Mesenchymal stem cell (in vitro differentiated cells and primary cell): ENCODE data around the gene BNIP2.
A peak's percentile ranks its signal among the peaks of the same experiment; 100 is the strongest.

Experiments
- DNase-seq: peaks from one replicate; pipeline ENCODE4 v3.0.0-alpha.2; 2013
- H2AFZ ChIP-seq: one replicate; pipeline ENCODE4 v1.6.1; 2013; ENCODE audit warnings: low read depth, mild to moderate bottlenecking, control low read depth, inconsistent platforms, low read length, moderate library complexity
- H2AK5ac ChIP-seq: 2 replicates; pipeline ENCODE4 v1.6.1; 2013; ENCODE audit warnings: low read length, moderate library complexity, mild to moderate bottlenecking, inconsistent platforms; ENCODE audit not compliant: severe bottlenecking
- H2BK120ac ChIP-seq: one replicate; pipeline ENCODE4 v1.6.1; 2013; ENCODE audit warnings: low read depth, mild to moderate bottlenecking, inconsistent platforms, low read length, moderate library complexity
- H2BK12ac ChIP-seq, 2 experiments: one replicate each; pipeline ENCODE4 v1.6.1; 2013; ENCODE audit warnings: inconsistent platforms in 2 of 2, low read length in 2 of 2, mild to moderate bottlenecking in 2 of 2, moderate library complexity in 2 of 2, control low read depth in 1 of 2
- H2BK15ac ChIP-seq: one replicate; pipeline ENCODE4 v1.6.1; 2013; ENCODE audit warnings: mild to moderate bottlenecking, low read depth, inconsistent platforms; ENCODE audit not compliant: poor library complexity, severe bottlenecking
- H2BK5ac ChIP-seq: 2 replicates; pipeline ENCODE4 v1.6.1; 2013; ENCODE audit warnings: low read depth, mild to moderate bottlenecking, low read length, control low read depth, inconsistent platforms; ENCODE audit not compliant: poor library complexity, severe bottlenecking
- H3K14ac ChIP-seq, 2 experiments: one replicate each; pipeline ENCODE4 v1.6.1; 2013; ENCODE audit warnings: inconsistent platforms in 2 of 2, low read length in 2 of 2, control low read depth in 1 of 2, mild to moderate bottlenecking in 1 of 2, moderate library complexity in 1 of 2
- H3K18ac ChIP-seq, 2 experiments: one replicate each; pipeline ENCODE4 v1.6.1; 2013; ENCODE audit warnings: inconsistent platforms in 2 of 2, low read length in 2 of 2, control low read depth in 1 of 2, low read depth in 1 of 2, mild to moderate bottlenecking in 1 of 2
- H3K23ac ChIP-seq, 2 experiments: one replicate each; pipeline ENCODE4 v1.6.1; 2013; ENCODE audit warnings: inconsistent platforms in 2 of 2, low read length in 2 of 2, mild to moderate bottlenecking in 2 of 2, moderate library complexity in 2 of 2, control low read depth in 1 of 2
- H3K27ac ChIP-seq: 2 replicates; pipeline ENCODE4 v1.5.1; 2013; ENCODE audit warnings: mild to moderate bottlenecking, moderate library complexity, low read length, control low read depth, inconsistent platforms; ENCODE audit not compliant: poor library complexity, severe bottlenecking
- H3K27me3 ChIP-seq, 2 experiments: 2 replicates each; pipeline versions ENCODE4 v1.6.1 to v1.7.0; 2013; ENCODE audit warnings: low read length in 2 of 2, mild to moderate bottlenecking in 2 of 2, moderate library complexity in 2 of 2, control low read depth in 1 of 2, inconsistent platforms in 1 of 2; ENCODE audit not compliant: control insufficient read depth in 1 of 2, insufficient read depth in 1 of 2
- H3K36me3 ChIP-seq, 2 experiments: 2 replicates each; pipeline versions ENCODE4 v1.6.1 to v1.7.0; 2013; ENCODE audit warnings: low read length in 2 of 2, control low read depth in 1 of 2, inconsistent platforms in 1 of 2, low read depth in 1 of 2, mild to moderate bottlenecking in 1 of 2; ENCODE audit not compliant: insufficient read depth in 2 of 2, control insufficient read depth in 1 of 2
- H3K4ac ChIP-seq, 2 experiments: one replicate each; pipeline ENCODE4 v1.6.1; 2013; ENCODE audit warnings: inconsistent platforms in 2 of 2, low read length in 2 of 2, mild to moderate bottlenecking in 2 of 2, moderate library complexity in 2 of 2, control low read depth in 1 of 2, low read depth in 1 of 2
- H3K4me1 ChIP-seq: 2 replicates; pipeline ENCODE4 v1.6.1; 2013; ENCODE audit warnings: low read depth, low read length, control low read depth; ENCODE audit not compliant: control insufficient read depth, insufficient read depth
- H3K4me2 ChIP-seq: 2 replicates; pipeline ENCODE4 v1.6.1; 2013; ENCODE audit warnings: low read length, mild to moderate bottlenecking, inconsistent platforms; ENCODE audit not compliant: poor library complexity, severe bottlenecking
- H3K4me3 ChIP-seq, 2 experiments: 2 replicates each; pipeline versions ENCODE4 v1.5.1 to v1.7.0; 2013; ENCODE audit warnings: low read length in 2 of 2, mild to moderate bottlenecking in 2 of 2, control low read depth in 1 of 2, low read depth in 1 of 2; ENCODE audit not compliant: insufficient read depth in 1 of 2
- H3K79me1 ChIP-seq: replicated peaks from 2 replicates; pipeline ENCODE4 v1.6.1; 2013; ENCODE audit warnings: mild to moderate bottlenecking, control low read depth, low read length, inconsistent platforms; ENCODE audit not compliant: poor library complexity, severe bottlenecking
- H3K9ac ChIP-seq: 2 replicates; pipeline ENCODE4 v1.7.0; 2013; ENCODE audit warnings: mild to moderate bottlenecking, low read length, moderate library complexity
- H3K9me3 ChIP-seq: 2 replicates; pipeline ENCODE4 v1.7.0; 2013; ENCODE audit warnings: mild to moderate bottlenecking, low read length; ENCODE audit not compliant: control insufficient read depth
- H4K8ac ChIP-seq: one replicate; pipeline ENCODE4 v1.6.1; 2013; ENCODE audit warnings: inconsistent platforms, mild to moderate bottlenecking, low read length, moderate library complexity
- H4K91ac ChIP-seq: one replicate; pipeline ENCODE4 v1.6.1; 2013; ENCODE audit warnings: mild to moderate bottlenecking, low read length, inconsistent platforms
- WGBS: methylation state at CpG from one replicate; pipeline ENCODE4 v1.1.7; 2013; ENCODE audit warnings: mixed read lengths; 5-methylcytosine and 5-hydroxymethylcytosine counted together

The BNIP2 gene

DNA sequence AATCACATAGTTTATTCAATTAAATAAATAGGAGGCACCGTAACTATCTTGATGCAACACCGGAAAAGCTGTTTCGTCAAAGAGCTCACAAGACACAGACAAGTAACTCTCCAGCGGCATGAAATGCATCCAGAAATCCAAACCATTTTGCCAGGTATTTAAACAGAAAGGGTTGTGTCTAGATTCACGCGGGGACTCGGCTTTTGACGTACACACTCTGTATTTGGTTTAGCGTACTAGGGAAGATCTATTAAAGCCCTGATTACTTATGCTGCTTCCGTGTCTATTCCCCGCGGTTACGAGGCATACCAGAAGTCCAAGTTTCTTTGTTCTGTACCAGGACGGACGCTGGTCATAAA, 718 bp downstream of the BNIP2 start:
- H2BK5ac ChIP-seq, result peak overlapping the region; percentile 98
- DNase-seq, result peak; percentile 88
- H4K91ac ChIP-seq, result peak overlapping the region; percentile 75
- peaks cover 6% of the 10 kb centered on the region for H3K4me1 ChIP-seq
- peak overlapping the region; percentile 100 for H4K8ac ChIP-seq
- H2AFZ ChIP-seq, result no peak overlapping the region
- H3K14ac ChIP-seq, result no peak overlapping the region
- H3K27me3 ChIP-seq, result no peaks in the 10 kb centered on the region
- H3K4me3 ChIP-seq, result peak overlapping the region; percentile 99 to 100
- peak overlapping the region; percentile 99 for H3K27ac ChIP-seq
- peak overlapping the region; percentile 44 for H3K4me2 ChIP-seq
- H2AK5ac ChIP-seq, result peak overlapping the region; percentile 92
- under 1% methylated on average over 14 of the region's 15 CpGs for WGBS
- H3K18ac ChIP-seq, result peak overlapping the region; percentile 97 to 99
- no peak overlapping the region for H2BK12ac ChIP-seq
- H3K9ac ChIP-seq, result peak overlapping the region; percentile 100
- H3K36me3 ChIP-seq, result peaks cover 4 to 6% of the 10 kb centered on the region in 2 experiments
- H3K23ac ChIP-seq, result no peak overlapping the region
- no peaks in the 10 kb centered on the region for H3K79me1 ChIP-seq
- peak overlapping the region; percentile 83 for H2BK15ac ChIP-seq
- H2BK120ac ChIP-seq, result peak overlapping the region; percentile 94
- H3K4ac ChIP-seq, result peak overlapping the region; percentile 92 to 100
- no peaks in the 10 kb centered on the region for H3K9me3 ChIP-seq

DNA sequence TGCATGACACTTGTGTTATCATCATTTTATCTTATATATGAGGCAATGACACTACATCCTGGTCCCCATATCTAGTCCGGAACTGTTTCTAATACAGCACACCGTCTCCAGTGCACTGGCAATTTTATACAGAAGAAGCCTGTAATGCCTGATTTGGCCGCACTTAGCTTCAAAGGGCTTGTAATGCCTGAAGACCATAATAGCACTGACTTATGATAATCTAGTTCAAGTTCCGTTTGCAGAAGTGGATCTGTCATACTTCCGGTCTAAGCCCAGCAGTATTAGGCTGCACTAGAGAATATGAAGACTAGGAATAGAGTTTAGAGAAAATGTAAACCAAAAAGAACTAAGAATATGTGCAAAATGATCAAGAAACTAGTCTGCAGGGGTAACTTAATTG, 1.3 kb downstream of the BNIP2 start:
- Histone ChIP-seq H3K4me3 (peak overlapping the region in 1 of 2 experiments; percentile 99), H4K91ac (no peak overlapping the region), H3K18ac (no peak overlapping the region), H2AK5ac (no peak overlapping the region), H2BK5ac (no peak overlapping the region), H3K9ac (peak overlapping the region; percentile 100), H4K8ac (no peak overlapping the region), H3K36me3 (peaks cover 7 to 8% of the 10 kb centered on the region in 2 experiments), H3K4ac (no peak overlapping the region), H2BK15ac (no peak overlapping the region), H2BK120ac (no peak overlapping the region), H3K23ac (no peak overlapping the region), H3K27ac (no peak overlapping the region), H3K4me2 (peak overlapping the region; percentile 85), H3K27me3 (no peaks in the 10 kb centered on the region), H3K14ac (no peak overlapping the region), H2BK12ac (no peak overlapping the region), H3K9me3 (no peaks in the 10 kb centered on the region), H2AFZ (no peak overlapping the region), H3K79me1 (no peaks in the 10 kb centered on the region), H3K4me1 (peaks cover 6% of the 10 kb centered on the region)
- WGBS, result 54% methylated on average over 5 of the region's 5 CpGs
- peak; percentile 61 for DNase-seq

DNA sequence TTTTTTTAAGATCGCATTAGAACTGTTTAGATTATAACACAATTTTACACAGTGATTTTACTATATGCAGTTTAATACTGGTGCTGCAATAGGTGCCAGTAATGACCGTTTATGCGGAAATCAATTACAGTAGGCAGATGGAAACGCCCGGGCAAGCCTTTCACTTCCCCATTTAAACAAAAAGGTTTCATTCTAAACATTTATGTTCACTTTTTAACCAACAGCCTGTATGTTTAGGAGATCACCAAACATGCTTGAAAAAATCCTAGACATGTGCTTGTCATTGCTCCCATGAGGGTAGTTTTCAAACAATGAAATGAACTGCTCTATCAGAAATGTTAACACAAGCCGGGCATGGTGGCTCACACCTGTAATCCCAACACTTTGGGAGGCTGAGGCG, 2.7 kb downstream of the BNIP2 start:
- peaks cover 12 to 21% of the 10 kb centered on the region in 2 experiments for H3K36me3 ChIP-seq
- no peaks in the 10 kb centered on the region for H3K9me3 ChIP-seq
- H3K9ac ChIP-seq, result peak overlapping the region; percentile 73
- no peaks in the 10 kb centered on the region for H3K27me3 ChIP-seq
- H3K79me1 ChIP-seq, result peaks cover under 1% of the 10 kb centered on the region
- H3K27ac ChIP-seq, result no peak overlapping the region
- H3K14ac ChIP-seq, result no peak overlapping the region
- WGBS, result 93% methylated on average over 6 of the region's 7 CpGs
- no peak overlapping the region for H2AK5ac ChIP-seq
- no peak overlapping the region for H2BK15ac ChIP-seq
- H3K4me3 ChIP-seq, result peak overlapping the region in 1 of 2 experiments; percentile 48
- no peak overlapping the region for H4K91ac ChIP-seq
- no peak overlapping the region for H3K4ac ChIP-seq
- H2BK12ac ChIP-seq, result no peak overlapping the region
- H2BK120ac ChIP-seq, result no peak overlapping the region
- no peak overlapping the region for H4K8ac ChIP-seq
- H2BK5ac ChIP-seq, result no peak overlapping the region
- H2AFZ ChIP-seq, result no peak overlapping the region
- no peak overlapping the region for H3K4me2 ChIP-seq
- no peak overlapping the region for H3K18ac ChIP-seq
- peaks cover 6% of the 10 kb centered on the region for H3K4me1 ChIP-seq
- DNase-seq, result no peak
- H3K23ac ChIP-seq, result no peak overlapping the region

DNA sequence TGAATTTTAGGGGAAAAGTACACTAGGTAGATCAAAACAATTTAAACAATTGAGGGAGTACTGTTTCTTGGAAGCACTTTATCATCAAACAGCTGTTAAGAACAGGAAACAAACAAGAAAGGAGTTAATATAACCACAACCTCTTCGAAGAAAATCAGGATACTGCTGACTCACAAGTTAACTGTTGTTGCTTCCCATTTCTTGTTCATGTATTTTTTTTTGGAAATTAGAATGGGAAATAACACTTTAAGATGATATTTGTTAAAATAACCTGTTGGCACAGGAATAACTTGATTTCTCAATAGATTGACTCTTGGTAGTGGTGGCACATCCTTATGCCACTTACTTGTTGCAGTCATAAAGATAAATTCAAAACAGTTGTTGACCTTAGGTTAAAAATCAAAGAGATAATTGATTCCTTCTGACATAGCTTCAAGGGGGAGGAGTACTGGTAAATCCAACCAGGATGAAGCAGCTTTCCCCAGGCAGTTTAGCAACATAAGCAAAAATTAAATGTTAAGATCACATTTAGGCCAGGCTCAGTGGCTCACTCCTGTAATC, 3.3 kb downstream of the BNIP2 start:
- no CpG with 5 or more reads among the region's 1 CpG for WGBS
- H3K4me3 ChIP-seq, result peak overlapping the region in 1 of 2 experiments; percentile 48
- no peak overlapping the region for H2BK15ac ChIP-seq
- peak; percentile 40 for DNase-seq
- no peak overlapping the region for H2BK12ac ChIP-seq
- H2BK120ac ChIP-seq, result no peak overlapping the region
- H2AK5ac ChIP-seq, result peak overlapping the region; percentile 3
- no peak overlapping the region for H3K14ac ChIP-seq
- H3K4me2 ChIP-seq, result no peak overlapping the region
- no peaks in the 10 kb centered on the region for H3K27me3 ChIP-seq
- H3K36me3 ChIP-seq, result peaks cover 17 to 27% of the 10 kb centered on the region in 2 experiments
- no peak overlapping the region for H3K23ac ChIP-seq
- H3K4ac ChIP-seq, result no peak overlapping the region
- H3K79me1 ChIP-seq, result peaks cover 1% of the 10 kb centered on the region
- H3K18ac ChIP-seq, result no peak overlapping the region
- H2BK5ac ChIP-seq, result no peak overlapping the region
- peak overlapping the region; percentile 73 for H3K9ac ChIP-seq
- H4K8ac ChIP-seq, result no peak overlapping the region
- no peaks in the 10 kb centered on the region for H3K9me3 ChIP-seq
- peak overlapping the region; percentile 5 for H3K27ac ChIP-seq
- no peak overlapping the region for H4K91ac ChIP-seq
- no peak overlapping the region for H2AFZ ChIP-seq
- peaks cover 6% of the 10 kb centered on the region for H3K4me1 ChIP-seq
